ENCODE data around the gene MAPK6.

Gene MAPK6

DNA sequence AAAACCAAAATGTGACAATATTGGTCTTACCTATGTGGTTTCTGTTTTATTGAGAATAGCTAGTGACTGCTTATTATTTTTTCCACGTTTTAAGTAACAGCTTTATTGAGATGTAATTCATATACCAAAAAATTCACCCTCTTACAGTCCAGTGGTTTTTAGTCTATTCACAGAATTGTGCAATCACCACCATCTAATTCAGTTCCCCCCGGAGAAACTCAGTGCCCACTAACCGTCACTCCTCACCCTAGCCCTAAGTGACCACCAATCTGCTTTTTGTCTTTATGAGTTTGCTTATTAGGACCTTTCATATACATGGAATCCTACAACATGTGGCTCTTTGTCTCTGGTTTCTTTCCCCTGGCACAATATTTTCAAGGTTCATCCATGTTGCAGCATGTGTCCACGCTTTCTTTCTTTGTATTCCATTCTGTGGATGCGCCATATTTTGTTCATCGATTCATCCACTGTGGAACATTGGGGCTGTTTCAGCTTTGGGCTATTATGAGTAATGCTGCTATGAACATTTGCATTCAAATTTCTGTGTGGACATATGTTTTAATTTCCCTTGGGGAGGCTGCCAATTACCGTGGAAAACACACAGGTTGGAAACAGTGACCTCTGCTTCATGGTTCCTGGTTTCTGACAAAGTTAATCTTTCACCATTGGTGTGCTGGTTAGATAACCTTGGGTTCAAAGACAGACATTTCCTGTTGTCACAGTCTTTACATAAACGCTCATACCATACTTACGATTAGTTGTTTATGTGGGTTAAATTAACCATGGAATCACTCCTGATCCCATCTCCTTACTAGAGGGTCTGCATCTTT lies 96.8 kb downstream of the MAPK6 start:
- Histone ChIP-seq H3K4me2 (ENCODE audit: low read length) (no peak overlapping the region), H4K91ac (ENCODE audit: low read depth, low read length) (no peak overlapping the region), H3K27me3 (ENCODE audit: insufficient read depth, low read length) (no peaks in the 10 kb centered on the region), H3K23ac (ENCODE audit: low read length) (no peak overlapping the region), H2BK5ac (ENCODE audit: low read depth, low read length, poor library complexity) (no peak overlapping the region), H3K18ac (ENCODE audit: low read length) (no peak overlapping the region), H3K79me2 (ENCODE audit: control insufficient read depth, insufficient read depth, low read length, poor library complexity) (no peaks in the 10 kb centered on the region), H3K9ac (ENCODE audit: low read length) (no peak overlapping the region), H3K4me1 (ENCODE audit: control insufficient read depth in 1 of 2, insufficient read depth in 2 of 2, low read length in 2 of 2) (no peaks in the 10 kb centered on the region), H3K14ac (ENCODE audit: low read length) (no peak overlapping the region), H3K4ac (ENCODE audit: low read depth, low read length) (no peak overlapping the region), H3K4me3 (ENCODE audit: low read depth, low read length) (no peak overlapping the region), H3K9me3 (ENCODE audit: insufficient read depth, low read depth, low read length) (no peaks in the 10 kb centered on the region), H4K8ac (ENCODE audit: low read depth, low read length) (no peak overlapping the region), H3K27ac (ENCODE audit: low read depth, low read length) (no peak overlapping the region), H4K12ac (ENCODE audit: low read depth, low read length) (no peak overlapping the region), H2AK5ac (ENCODE audit: low read length) (no peak overlapping the region), H2BK12ac (ENCODE audit: low read length) (no peak overlapping the region), H2AFZ (ENCODE audit: insufficient read depth, low read length, poor library complexity) (no peak overlapping the region), H3K79me1 (ENCODE audit: low read length) (no peaks in the 10 kb centered on the region), H2BK120ac (ENCODE audit: insufficient read depth, low read length, poor library complexity) (no peak overlapping the region), H3K36me3 (ENCODE audit: control insufficient read depth in 1 of 2, insufficient read depth in 2 of 2, low read length in 2 of 2) (no peaks in the 10 kb centered on the region)
- no CpG with 5 or more reads among the region's 9 CpGs for whole genome bisulfite sequencing (ENCODE audit: extremely low coverage, insufficient coverage, insufficient read length)
- no peak for DNase-seq

Measured in trophoblast cell (in vitro differentiated cells and primary cell).